Raji (cell line): ENCODE results near the gene MAIP1.

Experiments used
- POLR2A ChIP-seq: IDR thresholded peaks from 2 replicates; pipeline ENCODE4 v1.6.1; 2011; ENCODE audit warnings: low read depth, low read length, control low read depth; ENCODE audit not compliant: insufficient read depth

The MAIP1 gene

GRCh38 chr2:199933466-199933865, 21.9 kb upstream of the MAIP1 start:
- no peak for TF ChIP-seq POLR2A

- TF ChIP-seq POLR2A, result no peak
Observed at GRCh38 chr2:199936554-199936953, 18.8 kb upstream of the MAIP1 start.

- no peak for TF ChIP-seq POLR2A
Observed at GRCh38 chr2:199940373-199940772, 15.0 kb upstream of the MAIP1 start.

- no peak for TF ChIP-seq POLR2A
Observed at GRCh38 chr2:199943373-199943772, 12.0 kb upstream of the MAIP1 start.

- no peak for TF ChIP-seq POLR2A
Observed at GRCh38 chr2:199946196-199946595, 9.2 kb upstream of the MAIP1 start.

GRCh38 chr2:199946836-199947235, 8.5 kb upstream of the MAIP1 start:
- no peak for TF ChIP-seq POLR2A

- TF ChIP-seq POLR2A, result no peak
Observed at GRCh38 chr2:199950396-199950795, 5.0 kb upstream of the MAIP1 start.

- TF ChIP-seq POLR2A, result no peak
Observed at GRCh38 chr2:199951023-199951422, 4.4 kb upstream of the MAIP1 start.

GRCh38 chr2:199955007-199955338, 409 bp upstream of the MAIP1 start:
- no peak for TF ChIP-seq POLR2A

- TF ChIP-seq POLR2A, result no peak
Observed at GRCh38 chr2:199956062-199956380, 639 bp downstream of the MAIP1 start.

- no peak for TF ChIP-seq POLR2A
Observed at GRCh38 chr2:199958014-199958413, 2.6 kb downstream of the MAIP1 start.

GRCh38 chr2:199962203-199962602, 6.8 kb downstream of the MAIP1 start:
- TF ChIP-seq POLR2A, result no peak

- TF ChIP-seq POLR2A, result no peak
Observed at GRCh38 chr2:199966405-199966804, 11.0 kb downstream of the MAIP1 start.

GRCh38 chr2:199966976-199967375, 11.6 kb downstream of the MAIP1 start:
- no peak for TF ChIP-seq POLR2A

GRCh38 chr2:199968126-199968525, 12.7 kb downstream of the MAIP1 start:
- TF ChIP-seq POLR2A, result no peak

GRCh38 chr2:199972088-199972626, 16.8 kb downstream of the MAIP1 start:
- TF ChIP-seq POLR2A, result no peak

- TF ChIP-seq POLR2A, result no peak
Observed at GRCh38 chr2:199973703-199974102, 18.3 kb downstream of the MAIP1 start.
